B cell (primary cell): ENCODE results near the gene RBM4B. TPM values are rescaled to one million over a fixed set of nuclear protein-coding genes. Genes with fewer than 3 reads are reported as not detected.

Experiments used
- ATAC-seq: fragments of 200-7000 bp; cut with Tn5 transposase; one replicate; pipeline ENCODE4 v1.10.0; 2021; ENCODE audit warnings: low read depth, mild to moderate bottlenecking, moderate number of reproducible peaks, moderate library complexity
- CTCF ChIA-PET: fragments of 350-600 bp; sonication (Branson Sonifier 250); formaldehyde crosslinking; loops from one replicate; lab custom pipeline; 2021; ENCODE audit warnings: antibody characterized with exemption, inconsistent platforms; lab: Charles Lee
- POLR2A ChIA-PET: fragments of 350-600 bp; sonication (Branson Sonifier 250); formaldehyde crosslinking; loops from one replicate; lab custom pipeline; 2021; ENCODE audit warnings: antibody characterized with exemption; lab: Charles Lee
- DNase-seq: peaks from one replicate; pipeline ENCODE4 v3.0.0; 2013
- H2AFZ ChIP-seq: 2 replicates; pipeline ENCODE4 v1.6.1; 2012; ENCODE audit warnings: mild to moderate bottlenecking, low read depth, low read length; ENCODE audit not compliant: insufficient read depth, poor library complexity, severe bottlenecking
- H3K27ac ChIP-seq, 2 donors: 1 replicate in 1 of 2; 2 replicates in 1 of 2; pipeline ENCODE4 v1.5.1; 2012 to 2013; ENCODE audit warnings: low read length in 2 of 2, mild to moderate bottlenecking in 2 of 2, moderate library complexity in 1 of 2
- H3K27me3 ChIP-seq, 4 experiments: fragments of 200-600 bp in 1 of 4; sonication (generic) in 1 of 4; replicated peaks in 1 of 4; 1 replicate in 2 of 4; 2 replicates in 2 of 4; pipeline versions ENCODE4 v1.6.1 to v1.7.0; 2013 to 2016; ENCODE audit warnings: low read length in 3 of 4, mild to moderate bottlenecking in 2 of 4, mixed read lengths in 1 of 4, moderate library complexity in 1 of 4; ENCODE audit not compliant: insufficient read depth in 4 of 4, control insufficient read depth in 3 of 4; ENCODE audit errors: control extremely low read depth in 1 of 4
- H3K36me3 ChIP-seq, 2 experiments: replicated peaks in 1 of 2; 1 replicate in 1 of 2; 2 replicates in 1 of 2; pipeline versions ENCODE4 v1.6.1 to v1.7.1; 2013; ENCODE audit warnings: low read length in 1 of 2; ENCODE audit not compliant: insufficient read depth in 2 of 2, control insufficient read depth in 1 of 2; ENCODE audit errors: control extremely low read depth in 1 of 2, extremely low read depth in 1 of 2
- H3K4me1 ChIP-seq, 2 donors: fragments of 200-600 bp in 1 of 2; sonication (generic) in 1 of 2; 1 replicate in 1 of 2; 2 replicates in 1 of 2; pipeline versions ENCODE4 v1.5.1 to v1.6.1; 2013 to 2017; ENCODE audit warnings: low read length in 2 of 2; ENCODE audit not compliant: control insufficient read depth in 2 of 2, insufficient read depth in 2 of 2
- H3K4me2 ChIP-seq: replicated peaks from 2 replicates; pipeline ENCODE3; 2012; ENCODE audit warnings: mild to moderate bottlenecking, low read depth, low read length; ENCODE audit not compliant: poor library complexity, severe bottlenecking
- H3K4me3 ChIP-seq, 5 experiments: fragments of 200-600 bp in 1 of 5; sonication (generic) in 1 of 5; 1 replicate in 3 of 5; 2 replicates in 2 of 5; pipeline versions ENCODE4 v1.5.1 to v1.7.0; 2011 to 2016; ENCODE audit warnings: low read length in 4 of 5, mild to moderate bottlenecking in 4 of 5, low read depth in 2 of 5, control low read depth in 1 of 5, moderate library complexity in 1 of 5; ENCODE audit not compliant: insufficient read depth in 1 of 5; ENCODE audit errors: control extremely low read depth in 1 of 5, extremely low read depth in 1 of 5
- H3K79me2 ChIP-seq: fragments of 200-600 bp; sonication (generic); one replicate; pipeline ENCODE4 v1.6.0; 2016; ENCODE audit warnings: low read length; ENCODE audit not compliant: control insufficient read depth, insufficient read depth
- H3K9ac ChIP-seq: fragments of 200-600 bp; sonication (generic); 2 replicates; pipeline ENCODE4 v1.6.1; 2017; ENCODE audit warnings: mild to moderate bottlenecking, low read length, moderate library complexity
- H3K9me3 ChIP-seq, 3 donors: one replicate each; pipeline versions ENCODE4 v1.6.1 to v1.7.1; 2013; ENCODE audit warnings: low read length in 2 of 3; ENCODE audit not compliant: control insufficient read depth in 2 of 3, insufficient read depth in 1 of 3; ENCODE audit errors: control extremely low read depth in 1 of 3
- H4K20me1 ChIP-seq: 2 replicates; pipeline ENCODE4 v1.6.0; 2012; ENCODE audit warnings: mild to moderate bottlenecking, low read length; ENCODE audit not compliant: insufficient read depth, control insufficient read depth, poor library complexity, severe bottlenecking
- H3K27ac Mint-ChIP-seq: one replicate; pipeline ENCODE4 v1.8.0; 2021; ENCODE audit warnings: mixed read lengths
- H3K27me3 Mint-ChIP-seq: one replicate; pipeline ENCODE4 v1.8.0; 2021; ENCODE audit warnings: mixed read lengths
- H3K4me1 Mint-ChIP-seq: one replicate; pipeline ENCODE4 v1.8.0; 2021; ENCODE audit warnings: mixed read lengths
- H3K4me3 Mint-ChIP-seq: one replicate; pipeline ENCODE4 v1.8.0; 2021; ENCODE audit warnings: mixed read lengths
- H3K9me3 Mint-ChIP-seq: one replicate; pipeline ENCODE4 v1.8.0; 2022; ENCODE audit warnings: mixed read lengths; ENCODE audit not compliant: insufficient read depth
- EZH2 ChIP-seq: IDR thresholded peaks from 2 replicates; pipeline ENCODE4 v1.6.1; 2012; ENCODE audit warnings: borderline replicate concordance, low read depth, mild to moderate bottlenecking, moderate library complexity, low read length; ENCODE audit not compliant: insufficient read depth, poor library complexity, severe bottlenecking
- WGBS: methylation state at CpG from one replicate; pipeline ENCODE4 v1.1.5; 2013; ENCODE audit warnings: missing lambda C conversion rate; ENCODE audit not compliant: insufficient coverage; 5-methylcytosine and 5-hydroxymethylcytosine counted together
- intact Hi-C: fragments of 100-400 bp; cut with micrococcal nuclease; formaldehyde crosslinking; loops from one replicate; pipeline ENCODE4 v1.10.0; 2022
- polyA plus RNA-seq: library from polyadenylated mRNA; depleted of rRNA; stranded (reverse); fragments of >200 nt; gene quantifications from 2 replicates; pipeline ENCODE4 v1.2.3, GENCODE V29; 2012
- total RNA-seq, 2 donors: library from RNA; stranded (reverse); fragments of 120-200 nt in 1 of 2; gene quantifications; 1 replicate in 1 of 2; 2 replicates in 1 of 2; pipeline versions ENCODE4 v1.2.3 to v1.2.4, GENCODE V29; 2013 to 2022
- TF ChIP-seq, protein P1 (sequence below): fragments of 200-600 bp; IDR thresholded peaks from one replicate; pipeline ENCODE4 v1.8.0; 2022; ENCODE audit warnings: antibody characterized with exemption, mild to moderate bottlenecking

RBM4B gene
- total and polyA plus RNA-seq, 2 donors (not counting 1 experiment from before 2014, with no cell fraction given), result 33.2 to 61.3 TPM

DNA sequence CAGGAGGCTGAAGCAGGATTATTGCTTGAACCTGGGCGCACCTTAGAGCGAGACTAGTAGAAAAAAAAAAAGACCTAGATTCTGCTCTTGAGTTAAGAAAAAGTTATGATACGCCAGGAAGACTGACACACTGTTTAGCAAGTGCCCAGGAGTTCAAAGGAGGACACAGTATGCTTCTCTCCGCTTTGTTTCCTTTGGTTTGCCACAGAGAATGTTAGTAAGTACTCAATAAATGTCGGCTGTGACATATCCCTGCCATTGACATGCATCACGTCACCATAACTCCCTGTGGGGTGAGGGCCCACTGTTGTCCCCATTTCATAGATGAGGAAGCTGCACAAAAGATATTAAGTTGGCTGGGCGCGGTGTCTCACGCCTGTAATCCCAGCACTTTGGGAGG, 44.3 kb upstream of the RBM4B start:
- H3K4me1 Mint-ChIP-seq, result peaks cover 7% of the 10 kb centered on the region
- H3K4me3 Mint-ChIP-seq, result no peak overlapping the region
- CTCF ChIA-PET, result no interaction called here
- Histone ChIP-seq H3K9ac (no peak overlapping the region), H2AFZ (no peak overlapping the region), H4K20me1 (no peaks in the 10 kb centered on the region), H3K4me2 (no peak overlapping the region), H3K27me3 (peaks cover 0 to 34% (median 10%) of the 10 kb centered on the region in 4 experiments), H3K36me3 (no peaks in the 10 kb centered on the region), H3K79me2 (no peaks in the 10 kb centered on the region), H3K9me3 (no peaks in the 10 kb centered on the region), H3K4me1 (peaks cover 3 to 7% of the 10 kb centered on the region in 2 donors), H3K4me3 (no peak overlapping the region), H3K27ac (no peak overlapping the region)
- 92% methylated on average over 7 of the region's 9 CpGs for WGBS
- ATAC-seq (no peak), DNase-seq (no peak)
- H3K9me3 Mint-ChIP-seq, result no peaks in the 10 kb centered on the region
- H3K27me3 Mint-ChIP-seq, result peaks cover 41% of the 10 kb centered on the region
- intact Hi-C loops, result no loop called here
- TF ChIP-seq, protein P1, sequence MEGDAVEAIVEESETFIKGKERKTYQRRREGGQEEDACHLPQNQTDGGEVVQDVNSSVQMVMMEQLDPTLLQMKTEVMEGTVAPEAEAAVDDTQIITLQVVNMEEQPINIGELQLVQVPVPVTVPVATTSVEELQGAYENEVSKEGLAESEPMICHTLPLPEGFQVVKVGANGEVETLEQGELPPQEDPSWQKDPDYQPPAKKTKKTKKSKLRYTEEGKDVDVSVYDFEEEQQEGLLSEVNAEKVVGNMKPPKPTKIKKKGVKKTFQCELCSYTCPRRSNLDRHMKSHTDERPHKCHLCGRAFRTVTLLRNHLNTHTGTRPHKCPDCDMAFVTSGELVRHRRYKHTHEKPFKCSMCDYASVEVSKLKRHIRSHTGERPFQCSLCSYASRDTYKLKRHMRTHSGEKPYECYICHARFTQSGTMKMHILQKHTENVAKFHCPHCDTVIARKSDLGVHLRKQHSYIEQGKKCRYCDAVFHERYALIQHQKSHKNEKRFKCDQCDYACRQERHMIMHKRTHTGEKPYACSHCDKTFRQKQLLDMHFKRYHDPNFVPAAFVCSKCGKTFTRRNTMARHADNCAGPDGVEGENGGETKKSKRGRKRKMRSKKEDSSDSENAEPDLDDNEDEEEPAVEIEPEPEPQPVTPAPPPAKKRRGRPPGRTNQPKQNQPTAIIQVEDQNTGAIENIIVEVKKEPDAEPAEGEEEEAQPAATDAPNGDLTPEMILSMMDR, result no peak
- POLR2A ChIA-PET, result no interaction called here
- H3K27ac Mint-ChIP-seq, result no peak overlapping the region

DNA sequence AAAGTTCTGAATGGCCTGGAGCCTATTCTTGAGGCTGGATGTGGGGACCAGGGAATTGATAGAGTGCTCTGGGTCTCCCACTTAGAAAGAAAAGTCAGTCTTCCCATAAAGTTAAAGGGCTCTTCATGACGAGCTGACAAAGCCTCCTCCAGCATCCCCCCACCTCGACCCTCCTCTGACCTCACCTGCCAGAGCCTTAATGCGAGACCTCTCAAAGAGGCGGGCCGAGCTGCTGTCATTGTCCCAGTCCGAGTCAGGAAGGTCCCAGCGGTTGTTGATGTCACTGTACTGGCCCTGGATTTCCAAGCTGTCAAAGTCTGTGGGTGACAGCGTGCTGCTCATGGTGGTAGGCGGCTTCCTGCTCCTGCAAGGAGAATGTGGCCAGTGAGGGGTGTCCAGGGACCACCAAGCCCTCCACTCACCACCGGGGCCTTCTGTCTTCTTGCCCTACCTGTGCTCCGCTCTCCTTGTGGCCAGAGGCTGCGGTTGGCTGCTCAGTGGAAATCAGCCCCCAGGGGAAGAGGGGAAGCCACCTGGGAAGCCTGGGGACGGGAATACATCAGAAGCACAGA, 43.3 kb upstream of the RBM4B start:
- Histone ChIP-seq H3K9me3 (no peaks in the 10 kb centered on the region), H3K4me3 (no peak overlapping the region), H3K36me3 (no peaks in the 10 kb centered on the region), H4K20me1 (no peaks in the 10 kb centered on the region), H3K27me3 (peaks cover 0 to 25% (median 6%) of the 10 kb centered on the region in 4 experiments), H3K4me1 (no peaks in the 10 kb centered on the region), H3K9ac (no peak overlapping the region), H3K27ac (no peak overlapping the region), H3K4me2 (no peak overlapping the region), H3K79me2 (no peaks in the 10 kb centered on the region), H2AFZ (no peak overlapping the region)
- DNase-seq (no peak), ATAC-seq (no peak)
- H3K27me3 Mint-ChIP-seq, result peaks cover 34% of the 10 kb centered on the region
- TF ChIP-seq, protein P1, result no peak
- no peak for TF ChIP-seq EZH2
- H3K4me3 Mint-ChIP-seq, result no peak overlapping the region
- intact Hi-C loops, result no loop called here
- no peaks in the 10 kb centered on the region for H3K4me1 Mint-ChIP-seq
- CTCF ChIA-PET, result no interaction called here
- WGBS, result 87% methylated on average over 11 of the region's 13 CpGs
- no peak overlapping the region for H3K27ac Mint-ChIP-seq
- H3K9me3 Mint-ChIP-seq, result no peaks in the 10 kb centered on the region
- POLR2A ChIA-PET, result no interaction called here
